ENCODE data around the gene NAA80. TPM values are rescaled to one million over a fixed set of nuclear protein-coding genes. Genes with fewer than 3 reads are reported as not detected.

NAA80 gene
- total and polyA plus RNA-seq, 2 donors (not counting 3 experiments of a cell fraction or from before 2014, with no cell fraction given) = 9.0 to 13.1 TPM

DNA sequence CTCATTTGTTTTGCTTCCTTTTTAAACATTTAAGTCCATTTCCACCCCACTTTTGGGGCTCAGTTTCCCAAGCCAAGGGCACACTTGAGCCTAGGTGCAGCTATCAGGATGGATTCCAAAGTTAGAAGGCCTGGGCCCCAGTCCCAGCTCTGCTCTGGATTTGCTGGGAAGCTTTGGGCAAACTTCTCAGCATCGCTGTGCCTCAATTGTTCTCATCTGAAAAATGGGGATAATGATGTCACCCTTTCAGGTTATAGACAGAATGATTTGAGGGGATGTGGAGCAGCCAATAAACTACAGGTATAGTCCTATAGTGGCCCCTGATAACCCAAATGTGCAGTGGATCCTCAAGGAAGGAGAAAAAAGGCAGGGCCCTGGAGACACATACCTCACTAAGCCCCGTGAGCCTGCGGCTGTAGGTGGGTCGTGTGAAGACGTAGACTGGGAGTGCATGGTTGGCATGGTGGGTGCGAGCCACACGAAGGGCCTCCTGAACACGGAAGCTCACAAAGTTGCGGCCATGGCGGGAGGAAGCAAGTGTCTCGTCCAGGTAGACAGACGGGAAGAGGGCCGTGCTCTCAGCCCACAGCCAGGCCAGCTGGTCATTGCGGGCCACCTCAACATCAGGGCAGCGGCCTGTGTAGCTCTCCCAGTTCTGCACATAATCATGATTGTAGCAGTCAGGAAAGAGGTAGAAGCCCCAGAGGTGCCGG is 20.1 kb upstream of the NAA80 start:
- no peaks in the 10 kb centered on the region for H3K9me3 ChIP-seq (replicated peaks; ENCODE audit: control insufficient read depth, insufficient read depth, low read length)
- H3K36me3 ChIP-seq (ENCODE audit: control insufficient read depth in 2 of 2, extremely low read depth in 1 of 2, insufficient read depth in 2 of 2, low read length in 2 of 2) = peaks cover 17 to 46% of the 10 kb centered on the region in 2 experiments
- TF ChIP-seq GATA2 (IDR thresholded peaks at IDR 0.05; ENCODE audit: insufficient read depth, insufficient read length, low read depth, low read length) = no peak
- no peak for TF ChIP-seq POLR2A (IDR thresholded peaks at IDR 0.05; ENCODE audit: low read depth, low read length)
- TF ChIP-seq, protein P1, sequence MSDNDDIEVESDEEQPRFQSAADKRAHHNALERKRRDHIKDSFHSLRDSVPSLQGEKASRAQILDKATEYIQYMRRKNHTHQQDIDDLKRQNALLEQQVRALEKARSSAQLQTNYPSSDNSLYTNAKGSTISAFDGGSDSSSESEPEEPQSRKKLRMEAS (IDR thresholded peaks at IDR 0.05; ENCODE audit: insufficient read depth, insufficient read length) = no peak
- TF ChIP-seq EZH2 (IDR thresholded peaks at IDR 0.05; ENCODE audit: borderline replicate concordance, low read depth, low read length, severe bottlenecking) = no peak
- TF ChIP-seq, protein P2, sequence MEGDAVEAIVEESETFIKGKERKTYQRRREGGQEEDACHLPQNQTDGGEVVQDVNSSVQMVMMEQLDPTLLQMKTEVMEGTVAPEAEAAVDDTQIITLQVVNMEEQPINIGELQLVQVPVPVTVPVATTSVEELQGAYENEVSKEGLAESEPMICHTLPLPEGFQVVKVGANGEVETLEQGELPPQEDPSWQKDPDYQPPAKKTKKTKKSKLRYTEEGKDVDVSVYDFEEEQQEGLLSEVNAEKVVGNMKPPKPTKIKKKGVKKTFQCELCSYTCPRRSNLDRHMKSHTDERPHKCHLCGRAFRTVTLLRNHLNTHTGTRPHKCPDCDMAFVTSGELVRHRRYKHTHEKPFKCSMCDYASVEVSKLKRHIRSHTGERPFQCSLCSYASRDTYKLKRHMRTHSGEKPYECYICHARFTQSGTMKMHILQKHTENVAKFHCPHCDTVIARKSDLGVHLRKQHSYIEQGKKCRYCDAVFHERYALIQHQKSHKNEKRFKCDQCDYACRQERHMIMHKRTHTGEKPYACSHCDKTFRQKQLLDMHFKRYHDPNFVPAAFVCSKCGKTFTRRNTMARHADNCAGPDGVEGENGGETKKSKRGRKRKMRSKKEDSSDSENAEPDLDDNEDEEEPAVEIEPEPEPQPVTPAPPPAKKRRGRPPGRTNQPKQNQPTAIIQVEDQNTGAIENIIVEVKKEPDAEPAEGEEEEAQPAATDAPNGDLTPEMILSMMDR (IDR thresholded peaks at IDR 0.05; ENCODE audit: extremely low read depth in 1 of 2, insufficient read depth in 1 of 2, low read depth in 1 of 2, low read length in 2 of 2) = no peak
- no peak for TF ChIP-seq FOS (IDR thresholded peaks at IDR 0.05; ENCODE audit: borderline replicate concordance, insufficient read depth, low read length)
- TF ChIP-seq POLR2AphosphoS5 (IDR thresholded peaks at IDR 0.05; ENCODE audit: insufficient read depth, low read depth, low read length) = no peak
- TF ChIP-seq MYC (IDR thresholded peaks at IDR 0.05; ENCODE audit: low read depth, low read length) = no peak
- no peak for TF ChIP-seq JUN (IDR thresholded peaks at IDR 0.05; ENCODE audit: borderline replicate concordance, insufficient read depth, insufficient read length, low read depth)
- CTCF ChIA-PET = interaction anchor here (1.2 to 1.7 kb wide), 2 partner anchors 9 to 16 kb away, joined by 3 to 4 read pairs; partner anchors contain the start of genes HYAL1 and TUSC2
- no peaks in the 10 kb centered on the region for H3K9me1 ChIP-seq (replicated peaks; ENCODE audit: control insufficient read depth, extremely low read depth, insufficient read depth, low read length)
- H3K9ac ChIP-seq (replicated peaks; ENCODE audit: extremely low read depth, insufficient read depth, low read length) = no peak overlapping the region
- POLR2A ChIA-PET = interaction anchor here (0.6 to 1.2 kb wide), 2 partner anchors 9 to 56 kb away, joined by 3 to 7 read pairs; partner anchors contain the start of gene TUSC2
- H3K27me3 ChIP-seq (ENCODE audit: control insufficient read depth in 2 of 2, insufficient read depth in 2 of 2, low read length in 2 of 2) = no peaks in the 10 kb centered on the region
- no peak overlapping the region for H3K27ac ChIP-seq (ENCODE audit: insufficient read depth, low read depth, low read length)
- peaks cover 62% of the 10 kb centered on the region for H3K4me1 ChIP-seq (ENCODE audit: control insufficient read depth, extremely low read depth, insufficient read depth, low read length)
- H2AFZ ChIP-seq (ENCODE audit: low read depth, low read length) = no peak overlapping the region
- no TSS peak for BruUV-seq (replicated peaks)
- DNase-seq (ENCODE audit: low read depth, low spot score) (no peak), FAIRE-seq (no peak)
- no peaks in the 10 kb centered on the region for H4K20me1 ChIP-seq (replicated peaks; ENCODE audit: control insufficient read depth, extremely low read depth, insufficient read depth, low read length)
- peak overlapping the region in 2 of 3 experiments; percentile 89 for H3K4me3 ChIP-seq (replicated peaks in 1 of 3; ENCODE audit: insufficient read depth in 1 of 3, low read depth in 1 of 3, low read length in 3 of 3)
- dilution Hi-C loops (cut with MboI; ENCODE audit: extremely low pct_ligation_motif_present, low sequenced_read_pairs) (no loop called here), intact Hi-C loops (cut with micrococcal nuclease) (no loop called here)
- peaks cover 52% of the 10 kb centered on the region for H3K79me2 ChIP-seq (ENCODE audit: control insufficient read depth, insufficient read depth, low read length)
- peak overlapping the region; percentile 69 for H3K4me2 ChIP-seq (ENCODE audit: insufficient read depth, low read length)

Measured in endothelial cell of umbilical vein (primary cell).